Transverse colon (tissue), 3 donors: ENCODE data around the gene BMP4.

ENCODE experiments used
- CTCF ChIP-seq, 5 experiments: fragments of 200-600 bp in 3 of 5; fragments of 450-650 bp in 2 of 5; sonication (generic) in 3 of 5; IDR thresholded peaks; 1 replicate in 2 of 5; 2 replicates in 3 of 5; pipeline ENCODE4 v1.5.1; 2016 to 2017; ENCODE audit warnings: antibody characterized with exemption in 5 of 5, inconsistent platforms in 3 of 5, mild to moderate bottlenecking in 2 of 5, moderate library complexity in 1 of 5
- EP300 ChIP-seq: sonication (generic); formaldehyde crosslinking; IDR thresholded peaks from one replicate; pipeline ENCODE4 v1.6.1; 2017; ENCODE audit warnings: antibody characterized with exemption, low read depth
- POLR2A ChIP-seq: fragments of 450-650 bp; IDR thresholded peaks from one replicate; pipeline ENCODE4 v1.6.1; 2016; ENCODE audit warnings: antibody characterized with exemption, mild to moderate bottlenecking, moderate library complexity

- TF ChIP-seq CTCF (IDR thresholded peaks at IDR 0.05), result no peak
- TF ChIP-seq POLR2A, result no peak
- no peak for TF ChIP-seq EP300
These were observed 2.6 kb downstream of the BMP4 start for GRCh38 chr14:53953828-53954550.
